WERI-Rb-1 (cell line): Measurements from ENCODE around the gene ENOX1.

Experiments used
- DNase-seq: peaks from one replicate; pipeline ENCODE4 v3.0.0-alpha.2; 2020
- H3K27ac ChIP-seq: fragments of 250-450 bp; sonication (Bioruptor Pico); 2 replicates; pipeline ENCODE4 v1.5.1; 2020; ENCODE audit warnings: mild to moderate bottlenecking, moderate library complexity
- H3K27me3 ChIP-seq: fragments of 250-450 bp; sonication (Bioruptor Pico); 2 replicates; pipeline ENCODE4 v1.5.1; 2021; ENCODE audit warnings: mild to moderate bottlenecking, low read depth, moderate library complexity; ENCODE audit not compliant: insufficient read depth, severe bottlenecking
- H3K36me3 ChIP-seq: fragments of 250-450 bp; sonication (Bioruptor Pico); 2 replicates; pipeline ENCODE4 v1.5.1; 2020; ENCODE audit warnings: mild to moderate bottlenecking, moderate library complexity
- H3K4me3 ChIP-seq: 2 replicates; pipeline ENCODE4 v1.5.1; 2011; ENCODE audit warnings: low read depth, mild to moderate bottlenecking, control low read depth, low read length
- H3K9me3 ChIP-seq: fragments of 250-450 bp; sonication (Bioruptor Pico); 2 replicates; pipeline ENCODE4 v1.5.1; 2021; ENCODE audit warnings: mild to moderate bottlenecking, moderate library complexity; ENCODE audit not compliant: severe bottlenecking
- TF ChIP-seq, protein P1 (sequence below): IDR thresholded peaks from 2 replicates; pipeline ENCODE4 v1.5.1; 2011; ENCODE audit warnings: low read depth, mild to moderate bottlenecking, control low read depth, inconsistent platforms, low read length

Gene ENOX1

DNA sequence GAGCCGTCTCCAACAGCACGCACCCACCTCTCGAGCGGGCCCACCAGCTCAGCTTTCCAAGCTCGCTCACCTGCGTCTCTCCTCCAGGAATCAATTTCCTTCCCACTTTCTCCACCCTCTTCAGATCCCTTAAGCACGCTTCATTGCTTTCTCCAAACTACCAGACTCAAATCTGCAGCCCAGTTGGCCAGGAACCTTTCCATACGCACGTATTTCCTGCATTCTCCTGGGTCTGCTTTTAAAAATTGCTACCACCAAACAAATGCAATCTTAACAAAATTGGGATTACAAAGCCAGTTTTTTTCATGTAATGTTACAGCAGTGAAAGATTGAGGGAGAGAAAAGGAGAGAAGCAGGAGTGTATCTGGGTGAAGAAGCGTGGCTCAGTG is 1.5 kb downstream of the ENOX1 start:
- Histone ChIP-seq H3K4me3 (no peak overlapping the region), H3K27me3 (no peaks in the 10 kb centered on the region), H3K27ac (no peak overlapping the region), H3K9me3 (no peaks in the 10 kb centered on the region), H3K36me3 (no peaks in the 10 kb centered on the region)
- no peak for DNase-seq
- TF ChIP-seq, protein P1, sequence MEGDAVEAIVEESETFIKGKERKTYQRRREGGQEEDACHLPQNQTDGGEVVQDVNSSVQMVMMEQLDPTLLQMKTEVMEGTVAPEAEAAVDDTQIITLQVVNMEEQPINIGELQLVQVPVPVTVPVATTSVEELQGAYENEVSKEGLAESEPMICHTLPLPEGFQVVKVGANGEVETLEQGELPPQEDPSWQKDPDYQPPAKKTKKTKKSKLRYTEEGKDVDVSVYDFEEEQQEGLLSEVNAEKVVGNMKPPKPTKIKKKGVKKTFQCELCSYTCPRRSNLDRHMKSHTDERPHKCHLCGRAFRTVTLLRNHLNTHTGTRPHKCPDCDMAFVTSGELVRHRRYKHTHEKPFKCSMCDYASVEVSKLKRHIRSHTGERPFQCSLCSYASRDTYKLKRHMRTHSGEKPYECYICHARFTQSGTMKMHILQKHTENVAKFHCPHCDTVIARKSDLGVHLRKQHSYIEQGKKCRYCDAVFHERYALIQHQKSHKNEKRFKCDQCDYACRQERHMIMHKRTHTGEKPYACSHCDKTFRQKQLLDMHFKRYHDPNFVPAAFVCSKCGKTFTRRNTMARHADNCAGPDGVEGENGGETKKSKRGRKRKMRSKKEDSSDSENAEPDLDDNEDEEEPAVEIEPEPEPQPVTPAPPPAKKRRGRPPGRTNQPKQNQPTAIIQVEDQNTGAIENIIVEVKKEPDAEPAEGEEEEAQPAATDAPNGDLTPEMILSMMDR = no peak

DNA sequence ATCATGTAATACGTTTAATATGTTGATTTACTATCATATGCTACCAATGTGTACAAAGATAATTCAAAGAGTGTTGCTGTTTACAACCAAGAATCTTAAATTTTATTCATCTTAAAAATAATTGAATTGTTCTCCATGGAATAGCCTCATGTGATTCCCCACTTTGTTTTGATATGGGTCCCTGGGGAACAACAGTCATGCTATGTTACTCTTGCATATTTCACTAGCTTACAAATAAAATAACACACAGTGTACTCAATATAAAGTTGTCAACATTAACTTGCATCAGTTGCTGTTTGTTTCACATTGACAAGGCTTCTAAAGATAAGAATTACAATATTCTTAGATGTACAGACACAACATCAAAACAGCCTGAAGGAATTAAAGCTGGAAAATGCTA is 2.3 kb downstream of the ENOX1 start:
- H3K27me3 ChIP-seq = no peaks in the 10 kb centered on the region
- TF ChIP-seq, protein P1 = no peak
- no peak overlapping the region for H3K27ac ChIP-seq
- no peak for DNase-seq
- H3K36me3 ChIP-seq = no peaks in the 10 kb centered on the region
- H3K9me3 ChIP-seq = no peaks in the 10 kb centered on the region
- H3K4me3 ChIP-seq = no peak overlapping the region

DNA sequence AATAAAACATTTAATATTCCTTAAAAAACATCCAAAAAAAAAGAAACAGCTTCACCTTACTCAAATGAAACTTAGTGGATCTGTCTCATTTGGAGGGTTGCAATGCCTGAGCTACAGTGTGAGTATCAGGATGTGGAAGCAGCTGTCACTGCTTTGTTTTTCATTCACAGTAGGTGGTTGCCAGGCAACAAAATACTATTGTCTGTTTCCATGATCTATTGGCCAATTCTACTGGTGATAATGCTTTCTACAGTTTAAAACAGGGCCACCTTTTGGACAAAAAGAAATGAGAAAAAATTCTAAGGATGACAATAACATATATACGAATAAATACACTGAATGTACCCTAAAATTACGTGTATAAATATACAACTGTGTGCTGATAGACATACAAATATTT is 3.0 kb downstream of the ENOX1 start:
- H3K36me3 ChIP-seq = no peaks in the 10 kb centered on the region
- H3K27ac ChIP-seq = no peak overlapping the region
- H3K9me3 ChIP-seq = no peaks in the 10 kb centered on the region
- TF ChIP-seq, protein P1 = no peak
- H3K4me3 ChIP-seq = no peak overlapping the region
- H3K27me3 ChIP-seq = no peaks in the 10 kb centered on the region
- DNase-seq = no peak

DNA sequence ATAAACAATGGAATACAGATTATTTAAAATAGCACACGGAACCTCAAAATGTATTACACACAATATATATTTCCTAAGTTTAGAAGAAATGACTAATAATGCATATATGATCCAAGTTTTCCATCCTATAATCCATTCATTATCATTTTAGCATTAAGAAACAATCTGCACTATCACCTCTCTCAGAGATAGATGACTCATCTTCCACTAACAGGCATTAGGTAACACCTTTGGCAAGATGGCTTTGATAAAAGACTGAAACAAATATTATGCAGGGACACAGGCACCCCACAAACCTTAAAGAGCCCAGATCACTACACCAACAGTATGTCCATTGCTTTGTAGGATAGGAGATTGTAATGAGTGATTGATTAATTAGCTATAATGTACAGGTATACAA is 4.1 kb downstream of the ENOX1 start:
- no peak for DNase-seq
- Histone ChIP-seq H3K36me3 (no peaks in the 10 kb centered on the region), H3K9me3 (no peaks in the 10 kb centered on the region), H3K27ac (no peak overlapping the region), H3K27me3 (no peaks in the 10 kb centered on the region), H3K4me3 (no peak overlapping the region)
- TF ChIP-seq, protein P1 = no peak

DNA sequence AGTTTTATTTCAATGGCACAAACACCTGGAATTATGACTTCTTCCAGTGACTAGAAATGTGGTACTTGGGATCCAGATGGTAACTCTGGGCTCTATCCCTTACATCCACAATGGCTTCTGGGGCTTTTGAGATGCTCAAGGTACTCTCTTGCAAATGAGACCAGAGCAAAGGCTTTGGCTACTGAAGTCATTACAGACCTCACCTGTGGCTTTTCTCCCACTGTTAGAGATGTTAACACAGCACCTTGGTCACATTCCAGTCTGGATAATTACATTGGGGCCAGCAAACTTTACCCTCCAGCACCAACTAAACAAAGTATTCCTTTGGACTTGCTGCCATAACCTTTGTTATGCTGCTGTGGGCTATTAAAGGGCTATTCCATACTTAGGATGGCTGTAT is 6.1 kb downstream of the ENOX1 start:
- H3K27me3 ChIP-seq = no peaks in the 10 kb centered on the region
- TF ChIP-seq, protein P1 = no peak

DNA sequence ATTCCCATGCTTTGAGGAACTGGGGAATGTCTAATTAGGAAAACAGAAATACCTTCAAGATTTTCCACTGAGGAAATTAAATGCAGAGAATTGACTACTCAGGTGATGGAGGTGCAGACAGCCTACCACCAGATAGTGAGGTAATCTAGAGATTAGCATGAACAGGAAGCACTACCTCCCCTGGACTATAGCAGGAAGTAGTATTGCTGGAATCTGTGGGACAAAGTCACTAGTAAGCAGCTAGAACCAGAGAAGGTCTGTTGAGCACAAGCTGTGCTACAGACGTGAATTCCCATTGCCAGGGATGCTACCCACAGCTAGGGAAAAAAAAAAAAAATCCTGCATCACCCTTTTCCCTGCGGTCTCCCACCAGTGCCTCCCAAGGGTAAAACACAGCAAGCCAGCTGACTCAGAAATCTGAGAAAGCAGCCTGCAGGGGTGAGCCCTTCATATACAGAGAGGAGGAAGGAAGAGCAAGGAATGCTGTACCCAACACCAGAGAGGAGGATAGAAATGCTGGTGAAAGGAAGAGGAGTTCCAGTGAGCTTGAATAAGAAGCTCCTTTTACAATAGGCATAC is 10.2 kb downstream of the ENOX1 start:
- Histone ChIP-seq H3K27me3 (no peaks in the 10 kb centered on the region), H3K4me3 (no peak overlapping the region), H3K27ac (no peak overlapping the region), H3K9me3 (no peaks in the 10 kb centered on the region), H3K36me3 (no peaks in the 10 kb centered on the region)
- no peak for DNase-seq
- TF ChIP-seq, protein P1 = no peak

More for the DNA sequence above, 6.1 kb downstream of the ENOX1 start:
- Histone ChIP-seq H3K36me3 (no peaks in the 10 kb centered on the region), H3K27ac (no peak overlapping the region), H3K4me3 (no peak overlapping the region), H3K9me3 (no peaks in the 10 kb centered on the region)
- no peak for DNase-seq
